Raji (cell line): Measurements from ENCODE around the gene CRYZL1.

Experiments used
- POLR2A ChIP-seq: IDR thresholded peaks from 2 replicates; pipeline ENCODE4 v1.6.1; 2011; ENCODE audit warnings: low read depth, low read length, control low read depth; ENCODE audit not compliant: insufficient read depth

Gene CRYZL1

GRCh38 chr21:33558777-33559421 lies 82.6 kb downstream of the CRYZL1 start:
- TF ChIP-seq POLR2A, result no peak

GRCh38 chr21:33557447-33557846 lies 84.1 kb downstream of the CRYZL1 start:
- TF ChIP-seq POLR2A, result no peak

- no peak for TF ChIP-seq POLR2A
These were observed 86.6 kb downstream of the CRYZL1 start for GRCh38 chr21:33554982-33555344.

- no peak for TF ChIP-seq POLR2A
These were observed 87.1 kb downstream of the CRYZL1 start for GRCh38 chr21:33554236-33554981.

- TF ChIP-seq POLR2A, result no peak
These were observed 88.4 kb downstream of the CRYZL1 start for GRCh38 chr21:33552999-33553598.

GRCh38 chr21:33552093-33552998 lies 89.2 kb downstream of the CRYZL1 start:
- TF ChIP-seq POLR2A, result no peak

GRCh38 chr21:33551664-33552063 lies 89.9 kb downstream of the CRYZL1 start:
- TF ChIP-seq POLR2A, result no peak

GRCh38 chr21:33550772-33551660 lies 90.5 kb downstream of the CRYZL1 start:
- TF ChIP-seq POLR2A, result no peak

- TF ChIP-seq POLR2A, result no peak
These were observed 91.4 kb downstream of the CRYZL1 start for GRCh38 chr21:33549848-33550771.

- TF ChIP-seq POLR2A, result no peak
These were observed 95.5 kb downstream of the CRYZL1 start for GRCh38 chr21:33546086-33546485.

- TF ChIP-seq POLR2A, result no peak
These were observed 96.9 kb downstream of the CRYZL1 start for GRCh38 chr21:33544451-33545195.

- TF ChIP-seq POLR2A, result no peak
These were observed 97.9 kb downstream of the CRYZL1 start for GRCh38 chr21:33543505-33544129.
